Measurements from ENCODE around the gene PRG3. TPM values are rescaled to one million over a fixed set of nuclear protein-coding genes. Genes with fewer than 3 reads are reported as not detected.

PRG3 gene
- total and polyA plus RNA-seq, 9 of the 15 experiments (the other 6 are each of a cell fraction or from before 2014, with no cell fraction given): 0.18 to 0.55 (median 0.38) TPM; not detected in 6

GRCh38 chr11:57424792-57425564 is 44.0 kb upstream of the PRG3 start (continued):
- no peak for TF ChIP-seq FOXJ2 (tag; IDR thresholded peaks at IDR 0.05)
- TF ChIP-seq POLR2AphosphoS2 (IDR thresholded peaks at IDR 0.05; ENCODE audit: low read length): no peak
- peak; percentile 87 for TF ChIP-seq TOE1 (IDR thresholded peaks at IDR 0.05; ENCODE audit: borderline replicate concordance)
- TF ChIP-seq TOE1 (CRISPR knock-in tag; IDR thresholded peaks at IDR 0.05; ENCODE audit: borderline replicate concordance, low read depth): no peak
- TF ChIP-seq HSF4 (CRISPR knock-in tag; IDR thresholded peaks at IDR 0.05; ENCODE audit: borderline replicate concordance): no peak
- TF ChIP-seq ZNF217 (CRISPR knock-in tag; IDR thresholded peaks at IDR 0.05): no peak
- no peak for TF ChIP-seq FIP1L1 (IDR thresholded peaks at IDR 0.05; ENCODE audit: low read depth, low read length, poor library complexity, severe bottlenecking)
- peak; percentile 92 for TF ChIP-seq ZNF644 (tag; IDR thresholded peaks at IDR 0.05; ENCODE audit: low read depth)
- no peak; the same call in 1 of the 2 replicates for TF ChIP-seq HCFC1 (IDR thresholded peaks at IDR 0.05; ENCODE audit: low read depth, low read length)
- TF ChIP-seq, protein P1, sequence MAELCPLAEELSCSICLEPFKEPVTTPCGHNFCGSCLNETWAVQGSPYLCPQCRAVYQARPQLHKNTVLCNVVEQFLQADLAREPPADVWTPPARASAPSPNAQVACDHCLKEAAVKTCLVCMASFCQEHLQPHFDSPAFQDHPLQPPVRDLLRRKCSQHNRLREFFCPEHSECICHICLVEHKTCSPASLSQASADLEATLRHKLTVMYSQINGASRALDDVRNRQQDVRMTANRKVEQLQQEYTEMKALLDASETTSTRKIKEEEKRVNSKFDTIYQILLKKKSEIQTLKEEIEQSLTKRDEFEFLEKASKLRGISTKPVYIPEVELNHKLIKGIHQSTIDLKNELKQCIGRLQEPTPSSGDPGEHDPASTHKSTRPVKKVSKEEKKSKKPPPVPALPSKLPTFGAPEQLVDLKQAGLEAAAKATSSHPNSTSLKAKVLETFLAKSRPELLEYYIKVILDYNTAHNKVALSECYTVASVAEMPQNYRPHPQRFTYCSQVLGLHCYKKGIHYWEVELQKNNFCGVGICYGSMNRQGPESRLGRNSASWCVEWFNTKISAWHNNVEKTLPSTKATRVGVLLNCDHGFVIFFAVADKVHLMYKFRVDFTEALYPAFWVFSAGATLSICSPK (IDR thresholded peaks at IDR 0.05; ENCODE audit: borderline replicate concordance): no peak
- TF ChIP-seq, protein P2, sequence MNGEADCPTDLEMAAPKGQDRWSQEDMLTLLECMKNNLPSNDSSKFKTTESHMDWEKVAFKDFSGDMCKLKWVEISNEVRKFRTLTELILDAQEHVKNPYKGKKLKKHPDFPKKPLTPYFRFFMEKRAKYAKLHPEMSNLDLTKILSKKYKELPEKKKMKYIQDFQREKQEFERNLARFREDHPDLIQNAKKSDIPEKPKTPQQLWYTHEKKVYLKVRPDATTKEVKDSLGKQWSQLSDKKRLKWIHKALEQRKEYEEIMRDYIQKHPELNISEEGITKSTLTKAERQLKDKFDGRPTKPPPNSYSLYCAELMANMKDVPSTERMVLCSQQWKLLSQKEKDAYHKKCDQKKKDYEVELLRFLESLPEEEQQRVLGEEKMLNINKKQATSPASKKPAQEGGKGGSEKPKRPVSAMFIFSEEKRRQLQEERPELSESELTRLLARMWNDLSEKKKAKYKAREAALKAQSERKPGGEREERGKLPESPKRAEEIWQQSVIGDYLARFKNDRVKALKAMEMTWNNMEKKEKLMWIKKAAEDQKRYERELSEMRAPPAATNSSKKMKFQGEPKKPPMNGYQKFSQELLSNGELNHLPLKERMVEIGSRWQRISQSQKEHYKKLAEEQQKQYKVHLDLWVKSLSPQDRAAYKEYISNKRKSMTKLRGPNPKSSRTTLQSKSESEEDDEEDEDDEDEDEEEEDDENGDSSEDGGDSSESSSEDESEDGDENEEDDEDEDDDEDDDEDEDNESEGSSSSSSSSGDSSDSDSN (IDR thresholded peaks at IDR 0.05; ENCODE audit: borderline replicate concordance in 1 of 2, low read depth in 2 of 2, low read length in 2 of 2): 0 out of 4 replicates have a peak, but pooled peaks of 1 of the 2 experiments have one; percentile 67
- no peak for TF ChIP-seq ZNF76 (CRISPR knock-in tag; IDR thresholded peaks at IDR 0.05; ENCODE audit: borderline replicate concordance)
- TF ChIP-seq KAT2B (IDR thresholded peaks at IDR 0.05; ENCODE audit: low read depth, low read length): no peak
- TF ChIP-seq, protein P3, sequence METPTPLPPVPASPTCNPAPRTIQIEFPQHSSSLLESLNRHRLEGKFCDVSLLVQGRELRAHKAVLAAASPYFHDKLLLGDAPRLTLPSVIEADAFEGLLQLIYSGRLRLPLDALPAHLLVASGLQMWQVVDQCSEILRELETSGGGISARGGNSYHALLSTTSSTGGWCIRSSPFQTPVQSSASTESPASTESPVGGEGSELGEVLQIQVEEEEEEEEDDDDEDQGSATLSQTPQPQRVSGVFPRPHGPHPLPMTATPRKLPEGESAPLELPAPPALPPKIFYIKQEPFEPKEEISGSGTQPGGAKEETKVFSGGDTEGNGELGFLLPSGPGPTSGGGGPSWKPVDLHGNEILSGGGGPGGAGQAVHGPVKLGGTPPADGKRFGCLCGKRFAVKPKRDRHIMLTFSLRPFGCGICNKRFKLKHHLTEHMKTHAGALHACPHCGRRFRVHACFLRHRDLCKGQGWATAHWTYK (CRISPR knock-in tag; IDR thresholded peaks at IDR 0.05): peak; percentile 88; the same call in 1 of the 2 replicates
- no peak for TF ChIP-seq HMG20A (CRISPR knock-in tag; conservative IDR thresholded peaks at IDR 0.05)
- TF ChIP-seq, protein P4, sequence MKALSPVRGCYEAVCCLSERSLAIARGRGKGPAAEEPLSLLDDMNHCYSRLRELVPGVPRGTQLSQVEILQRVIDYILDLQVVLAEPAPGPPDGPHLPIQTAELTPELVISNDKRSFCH (CRISPR knock-in tag; IDR thresholded peaks at IDR 0.05): no peak
- TF ChIP-seq, protein P4 (tag; IDR thresholded peaks at IDR 0.05): peak; percentile 77
- TF ChIP-seq TAF1 (IDR thresholded peaks at IDR 0.05; ENCODE audit: control insufficient read depth, extremely low read depth, insufficient read depth, low read length, severe bottlenecking): no peak
- peak; percentile 96 for TF ChIP-seq TAL1 (IDR thresholded peaks at IDR 0.05)

Measured in K562 (cell line).